ENCODE measurements around the gene DNAJC18.

Gene DNAJC18

DNA sequence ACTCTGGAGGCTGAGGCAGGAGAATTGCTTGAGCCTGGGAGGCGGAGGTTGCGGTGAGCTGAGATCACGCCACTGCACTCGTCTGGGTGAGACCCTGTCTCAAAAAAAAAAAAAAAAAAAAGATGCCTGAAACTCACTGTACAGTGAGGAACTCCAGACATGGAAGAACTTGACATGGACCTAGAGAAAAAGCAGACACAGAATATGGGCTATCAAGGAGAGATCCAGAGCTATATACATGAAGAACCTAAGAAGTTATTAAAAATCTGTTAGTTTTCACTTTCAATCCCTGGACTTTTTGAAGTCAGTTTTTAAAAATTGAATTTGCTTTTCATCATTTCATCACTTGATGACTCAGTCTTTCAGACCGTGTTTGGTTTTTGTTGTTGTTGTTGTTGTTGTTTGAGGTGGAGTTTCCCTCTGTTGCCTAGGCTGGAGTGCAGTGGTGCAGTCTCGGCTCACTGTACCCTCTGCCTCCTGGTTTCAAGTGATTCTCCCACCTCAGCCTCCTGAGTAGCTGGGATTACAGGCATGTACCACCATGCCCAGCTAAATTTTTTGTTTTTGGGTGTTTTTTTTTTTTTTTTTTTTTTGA, 77.4 kb downstream of the DNAJC18 start:
- no peak for DNase-seq (ENCODE audit: low read depth)

GRCh38 chr5:139360384-139360783, 78.9 kb downstream of the DNAJC18 start:
- no peak for DNase-seq (ENCODE audit: low read depth)

All from stimulated activated CD8-positive, alpha-beta memory T cell treated with anti-CD3 and anti-CD28 coated beads, Interleukin-12 subunit alpha, Interleukin-12 subunit beta, amount 100 ng/mL, for 1 hour (primary cell).